Natural killer cell treated with Interleukin-12 subunit alpha and Interleukin-12 subunit beta and Interleukin-15 and Interleukin-18, amount 100 ng/mL, for 72 hours (primary cell): ENCODE results near the gene ZNF641. TPM values are rescaled to one million over a fixed set of nuclear protein-coding genes. Genes with fewer than 3 reads are reported as not detected.

Source experiments
- ATAC-seq, 2 donors: fragments of 150-1000 bp; cut with Tn5 transposase in 1 of 2; sonication (Bioruptor Pico), chemical (Tn5 transposase) in 1 of 2; 2 replicates each; pipeline ENCODE4 v1.10.0; 2021
- DNase-seq: peaks from one replicate; pipeline ENCODE4 v3.0.0; 2022; ENCODE audit warnings: low spot score
- H3K27ac Mint-ChIP-seq, 2 donors: 1 replicate in 1 of 2; 2 replicates in 1 of 2; pipeline ENCODE4 v1.8.0; 2022; ENCODE audit warnings: mixed read lengths in 2 of 2, mild to moderate bottlenecking in 1 of 2, moderate library complexity in 1 of 2
- H3K27me3 Mint-ChIP-seq, 2 donors: 1 replicate in 1 of 2; 2 replicates in 1 of 2; pipeline ENCODE4 v1.8.0; 2022; ENCODE audit warnings: mixed read lengths in 2 of 2
- H3K36me3 Mint-ChIP-seq: one replicate; pipeline ENCODE4 v1.8.0; 2022; ENCODE audit warnings: mixed read lengths
- H3K4me1 Mint-ChIP-seq, 2 donors: 1 replicate in 1 of 2; 2 replicates in 1 of 2; pipeline ENCODE4 v1.8.0; 2022; ENCODE audit warnings: low read depth in 2 of 2, mixed read lengths in 2 of 2, mild to moderate bottlenecking in 1 of 2
- H3K4me3 Mint-ChIP-seq: one replicate; pipeline ENCODE4 v1.8.0; 2022; ENCODE audit warnings: mixed read lengths
- H3K9me3 Mint-ChIP-seq: 2 replicates; pipeline ENCODE4 v1.8.0; 2022; ENCODE audit warnings: mixed read lengths
- total RNA-seq, 2 donors: library from RNA; stranded (reverse); gene quantifications; one replicate each; pipeline ENCODE4 v1.2.3, GENCODE V29; 2022

Gene ZNF641
- total RNA-seq, 2 donors from 2014 or later: 19.5 to 35.7 TPM

DNA sequence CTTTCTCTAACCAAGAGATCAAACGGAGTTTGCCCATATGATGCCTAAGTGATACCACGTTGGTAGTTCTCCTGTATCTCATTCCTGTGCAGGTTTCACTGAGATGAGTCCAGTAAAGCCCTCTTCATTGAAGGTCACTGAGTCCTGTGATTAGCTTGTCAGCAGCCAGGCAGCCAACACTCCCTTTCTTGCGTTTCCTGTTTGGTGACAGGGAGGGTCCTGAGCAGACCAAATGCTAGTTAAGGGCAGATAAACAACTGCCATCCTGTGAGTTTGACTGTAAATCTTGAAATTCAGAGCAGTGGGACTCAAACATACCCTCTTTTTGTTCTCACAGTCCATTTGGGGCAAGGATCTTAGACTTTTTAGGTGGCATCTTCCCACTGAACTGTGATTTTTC is 39.4 kb downstream of the ZNF641 start:
- Mint-ChIP-seq H3K27me3 (peaks cover 0 to 2% of the 10 kb centered on the region in 2 donors), H3K4me1 (peaks cover 3 to 5% of the 10 kb centered on the region in 2 donors), H3K4me3 (no peak overlapping the region), H3K27ac (no peak overlapping the region), H3K9me3 (no peaks in the 10 kb centered on the region), H3K36me3 (peaks cover 5% of the 10 kb centered on the region)
- DNase-seq: no peak
- no peak for ATAC-seq

DNA sequence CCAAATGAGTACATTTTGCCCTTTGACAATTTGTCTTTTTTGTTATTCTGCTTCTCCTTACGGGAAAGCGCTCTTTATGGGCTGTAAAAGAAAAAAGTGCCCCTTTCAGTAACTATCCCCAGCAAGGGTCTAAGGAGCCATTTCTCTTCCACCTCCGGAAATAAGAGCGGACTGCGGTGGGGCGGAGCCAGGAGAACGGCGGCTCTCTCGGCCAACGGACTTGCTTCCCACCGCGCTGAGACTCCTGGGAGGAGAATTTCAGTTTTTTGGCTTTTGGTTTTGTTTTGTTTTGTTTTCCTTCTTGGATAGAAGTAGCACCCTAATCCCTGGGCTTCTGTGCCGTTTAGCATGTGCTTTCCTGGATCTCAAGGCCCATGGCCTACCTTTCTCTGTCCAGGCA is 43.5 kb downstream of the ZNF641 start:
- Mint-ChIP-seq H3K4me1 (peaks cover 3% of the 10 kb centered on the region in 2 donors), H3K27me3 (no peaks in the 10 kb centered on the region), H3K4me3 (no peak overlapping the region), H3K9me3 (no peaks in the 10 kb centered on the region), H3K36me3 (no peaks in the 10 kb centered on the region), H3K27ac (no peak overlapping the region)
- ATAC-seq (no peak), DNase-seq (no peak)

DNA sequence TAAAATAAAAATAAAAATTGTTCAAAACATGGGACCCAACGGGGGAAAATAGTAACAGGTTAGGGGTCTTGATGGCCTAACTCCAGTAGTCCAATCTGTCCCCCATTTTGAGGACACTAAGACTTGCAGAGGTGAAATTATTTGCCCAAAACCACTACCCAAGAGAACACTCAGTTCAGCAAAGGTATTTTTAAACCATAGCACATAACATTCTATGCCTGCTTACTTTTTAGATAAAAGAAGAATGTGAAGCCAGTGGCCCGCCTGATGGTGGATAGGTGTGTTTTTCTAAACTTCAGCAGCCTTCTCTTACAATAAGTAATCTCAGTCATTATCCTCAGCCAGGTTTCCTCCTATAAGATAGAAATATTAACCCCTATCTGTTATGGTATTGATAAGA is 45.5 kb downstream of the ZNF641 start:
- no peak overlapping the region for H3K27ac Mint-ChIP-seq

DNA sequence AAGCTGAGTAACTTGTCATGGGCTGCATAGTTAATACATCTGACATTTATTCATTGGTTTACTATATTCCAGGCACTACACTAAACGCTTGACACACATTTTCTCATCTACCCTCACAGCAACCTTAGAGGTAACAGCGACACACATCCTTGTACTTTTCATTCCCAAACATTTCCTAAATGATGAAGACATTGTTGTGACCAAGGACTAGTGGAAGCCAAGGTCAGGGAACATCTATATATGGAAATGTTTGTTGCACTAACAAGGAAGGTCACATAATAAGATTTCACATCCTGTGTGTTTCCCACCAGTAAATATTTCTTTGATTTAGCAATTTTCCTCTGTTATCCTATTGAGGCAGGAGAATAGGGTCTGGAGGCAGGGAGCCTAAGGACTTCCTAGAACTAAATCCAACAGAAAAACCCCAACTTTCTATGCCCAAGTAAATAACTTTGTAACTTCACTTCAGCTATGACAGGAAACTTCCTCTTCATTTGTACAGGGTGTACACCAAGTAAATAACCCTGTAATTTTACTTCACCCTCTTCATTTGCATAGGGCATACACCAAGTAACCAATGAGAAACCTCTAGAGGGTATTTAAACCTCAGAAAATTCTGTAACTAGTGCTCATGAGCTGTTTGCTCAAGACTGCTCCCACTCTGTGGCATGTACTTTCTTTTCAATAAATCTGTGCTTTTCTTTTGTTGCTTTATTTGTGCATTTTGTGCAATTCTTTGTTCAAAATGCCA is 48.4 kb downstream of the ZNF641 start:
- no peaks in the 10 kb centered on the region for H3K9me3 Mint-ChIP-seq
- peaks cover 7 to 10% of the 10 kb centered on the region in 2 donors for H3K27me3 Mint-ChIP-seq
- DNase-seq: no peak
- no peak for ATAC-seq
- no peaks in the 10 kb centered on the region for H3K4me1 Mint-ChIP-seq
- no peaks in the 10 kb centered on the region for H3K36me3 Mint-ChIP-seq
- H3K4me3 Mint-ChIP-seq: no peak overlapping the region
- H3K27ac Mint-ChIP-seq: no peak overlapping the region

More for the DNA sequence above, 45.5 kb downstream of the ZNF641 start:
- no peaks in the 10 kb centered on the region for H3K27me3 Mint-ChIP-seq
- DNase-seq (no peak), ATAC-seq (no peak)
- H3K4me1 Mint-ChIP-seq: no peaks in the 10 kb centered on the region
- no peak overlapping the region for H3K4me3 Mint-ChIP-seq
- H3K9me3 Mint-ChIP-seq: no peaks in the 10 kb centered on the region
- H3K36me3 Mint-ChIP-seq: no peaks in the 10 kb centered on the region

DNA sequence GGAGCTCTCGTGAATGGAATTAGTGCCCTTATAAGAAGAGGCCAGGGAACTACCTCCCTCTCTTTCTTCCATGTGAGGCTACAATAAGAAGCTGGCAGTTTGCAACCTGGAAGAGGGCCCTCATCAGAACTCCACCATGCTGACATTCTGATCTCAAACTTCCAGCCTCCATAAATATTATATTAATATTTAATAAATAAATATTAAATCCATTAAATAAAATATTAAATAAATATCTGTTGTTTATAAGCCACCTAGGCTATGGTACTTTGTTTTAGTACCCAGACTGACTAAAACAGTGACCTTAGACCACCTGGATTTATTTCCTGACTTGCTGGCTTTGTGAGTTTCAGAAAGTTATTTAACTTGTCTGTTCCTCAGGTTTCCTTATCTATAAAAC is 49.9 kb downstream of the ZNF641 start:
- H3K9me3 Mint-ChIP-seq: no peaks in the 10 kb centered on the region
- no peak overlapping the region for H3K4me3 Mint-ChIP-seq
- DNase-seq (no peak), ATAC-seq (no peak)
- H3K36me3 Mint-ChIP-seq: no peaks in the 10 kb centered on the region
- H3K27ac Mint-ChIP-seq: no peak overlapping the region
- H3K27me3 Mint-ChIP-seq: peaks cover 21 to 22% of the 10 kb centered on the region in 2 donors
- peaks cover 11% of the 10 kb centered on the region in 2 donors for H3K4me1 Mint-ChIP-seq

DNA sequence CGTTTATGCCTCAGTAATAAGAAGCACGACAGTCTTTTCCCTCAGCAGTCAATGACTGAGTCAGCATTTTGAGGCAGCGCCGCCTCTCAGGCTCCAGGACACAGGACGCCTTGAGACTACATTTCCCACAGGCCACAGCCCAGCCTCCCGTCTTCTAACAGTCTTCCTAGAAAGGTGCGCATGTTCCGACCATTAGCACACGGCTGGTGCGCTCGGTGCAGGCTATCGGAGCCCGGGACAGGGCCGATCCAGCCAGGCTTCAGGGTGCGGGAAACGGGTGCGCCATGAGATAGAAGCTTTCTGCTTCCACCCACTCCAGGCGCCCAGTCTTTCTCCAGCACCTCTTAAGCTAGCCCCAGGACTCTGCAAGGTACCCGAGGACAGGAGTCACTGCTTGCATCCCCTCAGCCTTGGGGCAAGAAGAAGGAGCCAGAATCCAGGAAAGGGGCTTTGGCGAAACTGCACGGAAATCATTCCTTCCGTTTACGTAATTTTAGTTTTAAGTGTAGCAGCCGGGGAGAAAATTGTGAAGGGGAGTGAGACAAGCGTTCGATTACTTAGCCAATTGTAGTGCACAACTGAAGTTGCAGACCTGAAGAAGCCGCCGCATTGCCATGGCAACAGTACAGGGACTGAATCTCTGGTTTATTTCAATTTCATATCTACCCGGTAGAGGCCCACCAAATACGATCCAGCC is 54.0 kb downstream of the ZNF641 start:
- H3K27ac Mint-ChIP-seq: peak overlapping the region in 1 of 2 donors; percentile 78
- H3K4me3 Mint-ChIP-seq: peak overlapping the region; percentile 74
- H3K4me1 Mint-ChIP-seq: peaks cover 11% of the 10 kb centered on the region in 2 donors
- H3K9me3 Mint-ChIP-seq: no peaks in the 10 kb centered on the region
- ATAC-seq (peak; percentile 65 to 74), DNase-seq (no peak)
- peaks cover 21 to 22% of the 10 kb centered on the region in 2 donors for H3K27me3 Mint-ChIP-seq
- H3K36me3 Mint-ChIP-seq: no peaks in the 10 kb centered on the region

DNA sequence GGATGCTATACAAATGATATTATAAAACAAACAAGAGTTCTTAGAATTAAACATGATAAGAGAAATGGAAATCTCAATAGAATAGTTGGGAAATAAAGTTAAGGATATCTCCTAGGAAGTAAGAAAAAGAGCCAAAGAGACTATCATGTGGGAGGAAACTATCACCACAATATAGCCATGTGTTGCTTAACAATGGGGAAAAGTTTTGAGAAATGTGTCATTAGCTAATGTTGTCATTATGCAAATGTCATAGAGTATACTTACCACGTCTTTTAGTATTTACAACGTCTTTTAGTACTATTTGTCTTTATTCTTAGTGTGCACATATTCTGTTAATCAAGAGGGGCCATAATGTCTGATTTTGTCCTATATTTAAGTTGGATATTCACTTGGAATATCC is 58.7 kb downstream of the ZNF641 start:
- Mint-ChIP-seq H3K27me3 (peaks cover 21 to 22% of the 10 kb centered on the region in 2 donors), H3K36me3 (no peaks in the 10 kb centered on the region), H3K27ac (no peak overlapping the region), H3K4me1 (peaks cover 8 to 9% of the 10 kb centered on the region in 2 donors), H3K9me3 (no peaks in the 10 kb centered on the region), H3K4me3 (no peak overlapping the region)
- DNase-seq (no peak), ATAC-seq (no peak)

DNA sequence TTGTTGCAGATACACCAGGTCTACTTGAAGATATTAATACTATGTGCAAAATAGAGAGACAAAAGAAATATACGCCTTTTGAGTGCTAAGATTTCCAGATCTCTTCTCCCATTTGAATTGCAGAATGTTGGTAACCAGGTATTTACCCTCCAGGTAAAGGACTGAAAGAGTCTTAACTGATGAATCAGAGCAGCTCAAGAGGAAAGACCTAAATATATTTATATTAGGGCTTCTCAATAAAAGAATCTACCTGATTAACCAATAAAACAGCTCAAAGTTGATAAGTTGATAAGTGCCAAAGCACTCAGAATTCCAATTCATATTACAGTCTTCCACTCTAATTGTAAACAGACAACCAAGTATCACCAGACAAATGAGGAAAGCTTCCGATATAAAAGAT is 59.2 kb downstream of the ZNF641 start:
- no peak for DNase-seq
- H3K27ac Mint-ChIP-seq: no peak overlapping the region
- no peaks in the 10 kb centered on the region for H3K36me3 Mint-ChIP-seq
- ATAC-seq: no peak
- no peaks in the 10 kb centered on the region for H3K9me3 Mint-ChIP-seq
- peaks cover 4 to 6% of the 10 kb centered on the region in 2 donors for H3K4me1 Mint-ChIP-seq
- H3K4me3 Mint-ChIP-seq: no peak overlapping the region
- peaks cover 16 to 17% of the 10 kb centered on the region in 2 donors for H3K27me3 Mint-ChIP-seq

DNA sequence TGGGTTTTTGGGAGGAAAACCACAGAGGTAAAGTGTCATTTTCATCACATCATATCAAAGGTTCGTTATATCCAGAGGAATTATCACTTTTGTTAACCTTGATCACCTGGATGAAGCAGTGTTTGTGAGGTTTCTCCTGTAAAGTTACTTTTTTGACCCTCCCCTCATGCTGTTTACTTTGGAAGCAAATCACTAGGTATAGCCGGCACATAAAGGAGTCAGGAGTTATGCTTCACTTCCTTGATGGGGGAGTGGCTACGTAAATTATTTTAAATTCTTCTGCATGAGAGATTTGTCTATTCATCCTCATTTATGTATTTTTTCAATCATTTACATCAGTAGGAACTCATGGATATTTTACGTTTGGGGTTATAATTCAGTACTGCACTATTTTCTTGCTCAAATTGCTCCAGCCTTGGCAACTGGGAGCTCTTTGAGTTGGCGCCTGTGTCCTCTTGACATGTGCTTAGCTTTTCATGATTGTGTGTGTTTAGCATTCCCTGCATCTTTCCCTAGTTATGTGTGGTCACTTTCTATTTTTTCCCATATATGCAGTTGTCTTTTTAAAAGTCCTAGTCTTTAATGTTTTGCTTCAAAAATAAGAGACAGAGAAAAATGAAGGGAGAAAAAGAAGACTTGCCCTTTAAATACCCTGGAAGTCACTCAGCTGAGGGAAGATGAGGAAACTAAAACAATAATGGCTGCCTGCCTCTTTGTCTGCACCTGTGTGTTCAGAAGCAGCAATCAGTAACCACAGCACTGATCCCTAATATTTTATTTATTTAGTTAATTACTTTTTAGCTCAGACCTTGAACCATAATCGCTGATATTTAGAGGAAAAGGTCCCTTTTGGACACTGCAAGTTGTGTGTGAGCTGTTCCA is 62.1 kb downstream of the ZNF641 start:
- DNase-seq: no peak

More for the DNA sequence above, 62.1 kb downstream of the ZNF641 start:
- Mint-ChIP-seq H3K27ac (no peak overlapping the region), H3K9me3 (peaks cover 3% of the 10 kb centered on the region), H3K4me3 (no peak overlapping the region), H3K36me3 (no peaks in the 10 kb centered on the region), H3K4me1 (peaks cover 8 to 12% of the 10 kb centered on the region in 2 donors), H3K27me3 (peaks cover 12 to 15% of the 10 kb centered on the region in 2 donors)
- no peak for ATAC-seq

Other genes with a start within 250 kb of the ZNF641 start
- gene SENP1, start 244.8 kb downstream of the ZNF641 start, total RNA-seq: 10 to 100 TPM; 36.6 to 59.7 TPM
- gene PFKM, start 231.6 kb downstream of the ZNF641 start, total RNA-seq: 10 to 100 TPM; 29.8 to 49.5 TPM
- 10 to 100 TPM; 35.9 to 48.1 TPM for gene ASB8, start 193.4 kb downstream of the ZNF641 start, total RNA-seq
- gene CCDC184, start 167.3 kb downstream of the ZNF641 start, total RNA-seq: under 1 TPM in 1 of 2 donors, not detected in 1; 0.86 TPM
- not detected for gene OR10AD1, start 147.6 kb downstream of the ZNF641 start, total RNA-seq
- not detected for gene ANP32D, start 121.6 kb upstream of the ZNF641 start, total RNA-seq
- gene C12orf54, start 131.6 kb upstream of the ZNF641 start, total RNA-seq: not detected
- not detected for gene OR8S1, start 174.7 kb upstream of the ZNF641 start, total RNA-seq
- not detected for gene LALBA, start 219.1 kb upstream of the ZNF641 start, total RNA-seq